GM18511 (cell line): ENCODE measurements around the gene CGB8.
"Not testable (repeated sequence)": the region's sequence is repeated elsewhere in the genome, so short reads cannot be mapped to it uniquely, and the experiment has no call there.

Experiments
- ATAC-seq: cut with Tn5 transposase; IDR thresholded peaks from one replicate; pipeline ENCODE4 v1.9.1; 2021; ENCODE audit warnings: mild to moderate bottlenecking, moderate library complexity; ENCODE audit not compliant: unreplicated experiment

Gene CGB8

GRCh38 chr19:49031642-49032301 is 17.1 kb downstream of the CGB8 start, which contains the start of gene CGB2:
Gene CGB2, plus strand, starts transcription at chr19:49031890. Its CDS starts 206 bp downstream, at chr19:49032096.
- not testable (repeated sequence) for ATAC-seq

DNA sequence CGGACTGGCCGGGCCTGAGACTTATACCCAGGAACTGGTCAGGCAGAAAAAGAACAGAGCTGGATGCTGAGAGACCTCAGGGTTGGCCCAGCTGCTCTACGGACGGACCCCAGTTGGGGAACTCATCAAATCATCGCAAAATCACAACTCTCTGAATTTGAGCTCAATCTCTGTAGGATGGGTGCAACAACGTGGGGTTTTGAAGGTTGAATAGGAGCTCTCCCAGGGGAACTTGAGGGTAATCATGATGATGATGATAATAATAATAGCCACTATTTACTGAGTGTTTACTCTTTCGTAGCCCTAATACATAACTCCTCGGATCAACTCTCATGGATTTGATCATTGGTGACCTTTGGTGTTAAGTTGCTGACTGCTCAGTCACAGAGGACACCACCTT is 18.6 kb downstream of the CGB8 start:
- not testable (repeated sequence) for ATAC-seq

DNA sequence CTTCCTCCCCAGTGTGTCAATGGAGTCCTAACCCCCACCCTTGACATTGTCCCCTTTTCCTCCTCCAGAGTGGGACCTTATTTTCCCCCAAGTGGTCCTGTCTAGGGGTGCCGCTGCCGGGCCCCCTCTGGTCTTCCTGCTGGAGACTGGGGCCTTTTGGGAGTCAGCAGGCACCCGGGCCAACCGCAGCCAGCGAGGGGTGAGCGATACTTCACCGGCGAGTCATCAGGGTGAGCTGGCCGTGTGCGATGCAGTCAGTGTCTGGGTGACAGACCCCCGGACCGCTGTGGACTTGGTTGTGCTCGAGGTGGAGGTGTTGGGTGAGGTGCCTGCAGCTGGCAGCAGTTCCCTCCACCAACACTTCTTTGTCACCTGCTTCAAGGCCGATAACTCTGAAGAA is 19.2 kb downstream of the CGB8 start:
- not testable (repeated sequence) for ATAC-seq

DNA sequence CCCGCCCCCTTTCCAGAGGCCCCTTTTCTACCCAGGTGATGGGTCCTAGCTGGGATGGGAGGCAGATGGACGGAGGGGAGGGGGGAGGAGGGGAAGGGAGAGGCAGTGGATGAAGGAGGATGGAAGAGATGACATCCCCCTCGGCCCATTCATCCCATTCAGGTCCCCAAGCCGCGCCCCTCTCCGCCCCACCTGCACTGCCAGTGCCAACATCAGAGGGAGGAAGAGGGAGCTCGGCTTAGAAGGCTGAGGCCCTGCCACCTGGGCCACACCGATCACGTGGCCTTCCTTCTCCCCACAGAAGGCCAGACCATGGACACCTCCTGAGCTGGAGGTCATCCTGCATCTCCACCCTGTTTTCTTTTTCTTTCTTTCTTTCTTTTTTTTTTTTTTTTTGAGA is 20.2 kb downstream of the CGB8 start:
- not testable (repeated sequence) for ATAC-seq

- not testable (repeated sequence) for ATAC-seq
Measured at GRCh38 chr19:49025599-49025998, 23.3 kb downstream of the CGB8 start.

DNA sequence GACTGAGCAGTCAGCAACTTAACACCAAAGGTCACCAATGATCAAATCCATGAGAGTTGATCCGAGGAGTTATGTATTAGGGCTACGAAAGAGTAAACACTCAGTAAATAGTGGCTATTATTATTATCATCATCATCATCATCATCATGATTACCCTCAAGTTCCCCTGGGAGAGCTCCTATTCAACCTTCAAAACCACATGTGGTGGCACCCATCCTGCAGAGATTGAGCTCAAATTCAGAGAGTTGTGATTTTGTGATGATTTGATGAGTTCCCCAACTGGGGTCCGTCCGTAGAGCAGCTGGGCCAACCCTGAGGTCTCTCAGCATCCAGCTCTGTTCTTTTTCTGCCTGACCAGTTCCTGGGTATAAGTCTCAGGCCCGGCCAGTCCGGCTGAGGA is 23.8 kb downstream of the CGB8 start:
- ATAC-seq = not testable (repeated sequence)

GRCh38 chr19:49024233-49024632 is 24.7 kb downstream of the CGB8 start, which contains the start of gene CGB3:
Gene CGB3, minus strand, starts transcription at chr19:49024333. Its CDS starts 362 bp downstream, at chr19:49023971.
- not testable (repeated sequence) for ATAC-seq

- ATAC-seq = no peak
Measured at GRCh38 chr19:49022116-49022515, 26.8 kb downstream of the CGB8 start.

DNA sequence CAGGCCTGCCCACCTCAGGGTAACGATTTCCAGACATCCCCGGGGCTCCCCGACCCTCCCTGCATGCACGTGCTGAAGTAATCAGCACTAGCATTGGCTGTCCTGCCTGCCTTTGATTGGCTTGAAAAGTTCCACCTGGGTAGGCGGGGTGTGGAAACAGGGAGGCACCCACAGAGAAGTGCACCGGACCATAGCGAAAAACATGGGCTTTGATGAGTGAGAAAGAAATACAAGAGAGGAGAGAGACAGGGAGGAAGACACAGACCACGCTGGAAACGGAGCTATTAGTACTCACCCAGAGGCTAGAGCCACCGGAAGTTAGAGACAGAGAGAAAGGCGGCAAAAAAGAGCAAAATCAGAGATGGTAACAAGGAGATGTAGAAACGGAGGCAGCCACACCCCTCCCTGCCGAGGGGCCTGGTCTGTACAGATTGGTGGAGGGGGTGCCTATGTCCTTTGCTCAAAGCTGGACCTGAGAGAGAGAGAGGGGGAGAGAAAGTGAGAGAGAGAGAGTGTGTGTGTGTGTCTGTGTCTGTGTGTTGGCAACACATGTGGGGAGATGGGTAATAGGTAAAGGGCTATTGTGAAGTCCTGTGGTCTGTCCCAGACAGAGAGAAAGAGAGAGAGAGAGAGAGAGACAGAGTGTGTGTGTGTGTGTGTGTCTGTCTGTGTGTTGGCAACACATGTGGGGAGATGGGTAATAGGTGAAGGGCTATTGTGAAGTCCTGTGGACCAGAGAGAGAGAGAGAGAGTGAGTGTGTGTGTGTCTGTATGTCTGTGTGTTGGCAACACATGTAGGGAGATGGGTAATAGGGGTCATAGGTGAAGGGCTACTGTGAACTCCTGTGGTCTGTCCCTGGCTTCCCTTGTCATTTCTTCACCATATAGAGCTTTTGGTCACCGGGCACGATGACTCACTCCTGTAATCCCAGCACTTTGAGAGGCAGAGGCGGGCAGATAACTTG is 27.7 kb downstream of the CGB8 start:
- no peak for ATAC-seq

DNA sequence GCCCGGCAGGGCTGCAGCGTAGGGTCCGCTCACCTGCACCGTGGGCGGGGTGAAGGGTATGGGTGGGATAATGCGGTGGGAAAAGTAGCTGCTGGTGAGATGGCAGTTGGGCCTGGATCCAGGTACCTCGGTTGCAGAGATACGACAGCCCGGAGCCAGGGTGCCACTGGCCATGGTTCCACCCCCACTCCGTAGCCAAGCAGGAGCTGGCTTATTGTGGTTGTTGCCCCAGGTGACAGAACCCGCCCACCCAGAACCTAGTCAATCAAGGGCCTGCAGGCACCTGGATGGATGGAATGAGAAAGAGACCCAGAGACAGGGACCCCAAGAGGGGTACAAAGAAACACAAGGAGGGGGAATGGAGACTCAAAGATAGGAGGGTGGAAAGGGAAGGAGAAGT is 28.6 kb downstream of the CGB8 start:
- no peak for ATAC-seq

DNA sequence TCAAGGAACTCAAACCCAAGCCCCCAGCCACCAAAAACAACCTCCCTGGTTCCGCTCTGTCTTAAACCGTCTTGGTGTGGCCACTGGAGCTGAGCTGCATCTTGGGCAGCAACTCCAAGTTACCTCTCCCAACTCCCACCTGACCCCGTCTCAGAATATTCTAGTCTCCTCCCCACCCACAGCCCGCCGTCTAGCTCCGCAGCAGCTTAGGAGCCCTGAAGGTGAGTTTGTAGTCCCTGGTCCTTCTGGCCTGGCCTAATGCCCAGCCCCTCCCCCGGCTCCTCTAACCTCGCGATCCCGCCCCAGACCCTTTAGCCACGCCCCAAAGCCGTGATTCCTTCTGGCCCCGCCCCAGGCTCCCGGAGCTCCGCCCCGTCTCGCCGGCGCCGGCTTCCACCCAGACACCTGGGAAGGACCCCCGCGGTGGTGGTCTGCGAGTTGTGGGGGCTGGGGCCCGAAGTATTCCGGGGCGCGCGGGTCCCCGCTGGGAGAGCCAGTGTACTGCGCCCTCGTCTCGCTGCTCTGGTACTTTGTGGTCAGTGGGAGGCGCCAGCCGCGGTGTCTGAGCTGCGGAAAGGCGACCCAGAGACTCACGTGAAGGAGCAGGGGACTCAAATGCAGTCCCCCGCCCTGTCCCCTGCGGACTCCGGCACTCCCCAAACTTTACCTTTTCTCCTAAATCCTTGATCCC is 29.5 kb downstream of the CGB8 start:
- ATAC-seq = no peak

- not testable (repeated sequence) for ATAC-seq
Measured at GRCh38 chr19:49018388-49019241, 30.3 kb downstream of the CGB8 start.

DNA sequence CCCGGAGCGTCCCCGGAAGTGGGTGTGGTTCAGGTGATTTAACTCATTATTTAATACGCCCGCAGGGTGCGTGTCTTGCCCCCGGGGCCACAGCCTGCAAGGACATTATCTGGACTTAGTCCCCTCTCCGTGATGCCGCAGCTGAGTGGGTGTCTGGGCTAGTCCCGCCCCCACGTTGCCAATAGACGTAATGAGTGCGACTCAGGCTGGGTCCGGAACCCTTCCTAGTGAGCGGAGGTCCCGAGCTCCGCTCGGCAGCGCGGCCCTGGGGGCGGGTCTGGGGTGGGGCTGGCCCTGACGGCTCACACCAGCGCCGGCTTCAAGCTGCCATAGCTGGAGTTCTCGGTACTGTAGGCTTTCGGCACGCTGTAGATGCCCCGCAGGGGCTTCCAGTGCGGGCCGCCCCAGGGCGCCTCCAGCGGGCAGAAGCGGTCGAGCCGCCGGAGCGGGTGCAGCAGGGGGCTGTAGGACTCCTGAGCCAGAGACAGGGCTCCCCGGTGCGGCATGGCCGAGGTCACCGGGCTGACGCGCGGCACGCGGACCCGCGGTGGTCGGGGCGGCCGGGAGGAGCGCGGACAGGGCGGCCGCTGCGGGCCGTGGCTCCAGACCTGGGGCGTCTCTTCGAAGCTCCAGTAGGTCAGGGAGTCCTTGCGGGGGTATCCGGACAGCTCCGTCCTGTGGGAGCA is 31.1 kb downstream of the CGB8 start:
- ATAC-seq = no peak

DNA sequence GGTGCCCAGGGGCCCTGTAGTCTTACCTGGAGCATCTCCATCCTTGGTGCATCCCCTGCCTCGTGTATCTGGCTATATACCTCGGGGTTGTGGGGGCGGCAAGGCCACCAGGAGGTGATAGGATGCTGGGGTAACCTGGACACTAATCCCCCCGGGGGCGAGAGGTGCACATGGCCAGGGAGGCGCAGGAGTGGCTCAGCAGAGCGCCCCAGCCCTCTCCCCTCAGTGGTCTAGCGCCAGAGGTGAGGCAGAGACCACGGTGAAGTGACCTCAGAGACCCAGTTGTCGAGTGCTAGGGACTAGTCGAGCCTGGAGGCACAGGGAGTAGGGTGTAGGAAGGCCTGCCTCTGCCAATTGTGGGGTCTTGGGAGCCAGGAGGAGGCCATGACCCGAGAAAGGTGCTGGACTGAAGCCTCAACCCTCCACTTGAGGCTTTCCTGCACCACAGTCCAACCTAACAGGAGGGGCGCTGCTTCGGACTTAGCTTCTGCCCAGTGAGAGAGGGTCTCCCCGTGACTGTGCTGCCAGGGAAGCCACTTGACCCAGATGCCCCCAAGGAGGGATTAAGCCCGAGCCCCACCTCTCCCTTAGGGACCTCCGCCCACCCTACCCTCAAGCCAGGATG is 31.8 kb downstream of the CGB8 start, which contains the start of gene LHB:
LHB (minus strand) TSS at position 51 of the 625 bp plus-strand sequence; CDS start at position 41, 10 bp downstream.
- no peak for ATAC-seq

- no peak for ATAC-seq
Measured at GRCh38 chr19:49016067-49016839, 32.7 kb downstream of the CGB8 start.

- no peak for ATAC-seq
Measured at GRCh38 chr19:49014870-49015255, 34.0 kb downstream of the CGB8 start.

DNA sequence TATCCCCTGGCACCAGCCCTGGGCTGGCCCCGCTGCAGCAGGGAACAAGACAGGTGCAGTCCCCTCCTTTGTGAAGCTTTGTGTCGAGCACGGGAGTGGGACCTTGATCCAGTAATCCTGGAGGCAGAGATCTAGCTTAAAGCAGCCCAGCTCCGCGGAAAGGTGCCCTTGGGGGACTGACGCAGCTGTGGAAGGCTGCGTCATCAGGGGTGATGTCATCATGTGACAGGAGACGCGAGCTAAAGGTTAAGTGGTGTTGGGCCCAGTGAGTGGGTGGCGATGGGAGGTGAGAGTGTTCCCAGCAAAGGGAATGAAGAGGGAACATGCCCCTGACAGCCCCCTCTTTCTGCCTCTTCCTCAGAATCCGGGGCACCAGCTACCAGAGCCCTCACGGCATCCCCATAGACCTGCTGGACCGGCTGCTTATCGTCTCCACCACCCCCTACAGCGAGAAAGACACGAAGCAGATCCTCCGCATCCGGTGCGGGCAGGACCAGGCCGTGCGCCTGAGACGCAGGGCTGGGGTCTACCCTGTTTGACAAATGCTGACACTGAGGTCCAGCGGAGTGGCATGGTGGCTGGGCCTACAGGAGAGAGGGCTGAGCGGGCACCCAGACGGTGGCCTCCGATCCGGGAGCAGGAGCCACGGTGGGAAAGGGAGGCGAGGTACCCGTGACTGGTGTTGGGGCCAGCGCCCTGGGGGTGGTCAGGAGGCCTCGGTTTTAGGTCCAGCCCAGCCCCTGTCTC is 34.6 kb downstream of the CGB8 start:
- ATAC-seq = no peak

- ATAC-seq = no peak
Measured at GRCh38 chr19:49011194-49011593, 37.7 kb downstream of the CGB8 start.
